T-helper 1 cell (primary cell): ENCODE results near the gene WDR11.
A peak's percentile ranks its signal among the peaks of the same experiment; 100 is the strongest.

ENCODE experiments used
- DNase-seq, 5 donors: peaks; one replicate each; pipeline ENCODE4 v3.0.0-alpha.2; 2012 to 2020
- total RNA-seq, 4 donors: gene quantifications; one replicate each; lab custom pipeline; 2026; lab: John Stamatoyannopoulos, UW

WDR11 gene, protein sequence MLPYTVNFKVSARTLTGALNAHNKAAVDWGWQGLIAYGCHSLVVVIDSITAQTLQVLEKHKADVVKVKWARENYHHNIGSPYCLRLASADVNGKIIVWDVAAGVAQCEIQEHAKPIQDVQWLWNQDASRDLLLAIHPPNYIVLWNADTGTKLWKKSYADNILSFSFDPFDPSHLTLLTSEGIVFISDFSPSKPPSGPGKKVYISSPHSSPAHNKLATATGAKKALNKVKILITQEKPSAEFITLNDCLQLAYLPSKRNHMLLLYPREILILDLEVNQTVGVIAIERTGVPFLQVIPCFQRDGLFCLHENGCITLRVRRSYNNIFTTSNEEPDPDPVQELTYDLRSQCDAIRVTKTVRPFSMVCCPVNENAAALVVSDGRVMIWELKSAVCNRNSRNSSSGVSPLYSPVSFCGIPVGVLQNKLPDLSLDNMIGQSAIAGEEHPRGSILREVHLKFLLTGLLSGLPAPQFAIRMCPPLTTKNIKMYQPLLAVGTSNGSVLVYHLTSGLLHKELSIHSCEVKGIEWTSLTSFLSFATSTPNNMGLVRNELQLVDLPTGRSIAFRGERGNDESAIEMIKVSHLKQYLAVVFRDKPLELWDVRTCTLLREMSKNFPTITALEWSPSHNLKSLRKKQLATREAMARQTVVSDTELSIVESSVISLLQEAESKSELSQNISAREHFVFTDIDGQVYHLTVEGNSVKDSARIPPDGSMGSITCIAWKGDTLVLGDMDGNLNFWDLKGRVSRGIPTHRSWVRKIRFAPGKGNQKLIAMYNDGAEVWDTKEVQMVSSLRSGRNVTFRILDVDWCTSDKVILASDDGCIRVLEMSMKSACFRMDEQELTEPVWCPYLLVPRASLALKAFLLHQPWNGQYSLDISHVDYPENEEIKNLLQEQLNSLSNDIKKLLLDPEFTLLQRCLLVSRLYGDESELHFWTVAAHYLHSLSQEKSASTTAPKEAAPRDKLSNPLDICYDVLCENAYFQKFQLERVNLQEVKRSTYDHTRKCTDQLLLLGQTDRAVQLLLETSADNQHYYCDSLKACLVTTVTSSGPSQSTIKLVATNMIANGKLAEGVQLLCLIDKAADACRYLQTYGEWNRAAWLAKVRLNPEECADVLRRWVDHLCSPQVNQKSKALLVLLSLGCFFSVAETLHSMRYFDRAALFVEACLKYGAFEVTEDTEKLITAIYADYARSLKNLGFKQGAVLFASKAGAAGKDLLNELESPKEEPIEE
- 33.1 to 66.1 (median 60.3) reads per million in 4 donors for total RNA-seq

DNA sequence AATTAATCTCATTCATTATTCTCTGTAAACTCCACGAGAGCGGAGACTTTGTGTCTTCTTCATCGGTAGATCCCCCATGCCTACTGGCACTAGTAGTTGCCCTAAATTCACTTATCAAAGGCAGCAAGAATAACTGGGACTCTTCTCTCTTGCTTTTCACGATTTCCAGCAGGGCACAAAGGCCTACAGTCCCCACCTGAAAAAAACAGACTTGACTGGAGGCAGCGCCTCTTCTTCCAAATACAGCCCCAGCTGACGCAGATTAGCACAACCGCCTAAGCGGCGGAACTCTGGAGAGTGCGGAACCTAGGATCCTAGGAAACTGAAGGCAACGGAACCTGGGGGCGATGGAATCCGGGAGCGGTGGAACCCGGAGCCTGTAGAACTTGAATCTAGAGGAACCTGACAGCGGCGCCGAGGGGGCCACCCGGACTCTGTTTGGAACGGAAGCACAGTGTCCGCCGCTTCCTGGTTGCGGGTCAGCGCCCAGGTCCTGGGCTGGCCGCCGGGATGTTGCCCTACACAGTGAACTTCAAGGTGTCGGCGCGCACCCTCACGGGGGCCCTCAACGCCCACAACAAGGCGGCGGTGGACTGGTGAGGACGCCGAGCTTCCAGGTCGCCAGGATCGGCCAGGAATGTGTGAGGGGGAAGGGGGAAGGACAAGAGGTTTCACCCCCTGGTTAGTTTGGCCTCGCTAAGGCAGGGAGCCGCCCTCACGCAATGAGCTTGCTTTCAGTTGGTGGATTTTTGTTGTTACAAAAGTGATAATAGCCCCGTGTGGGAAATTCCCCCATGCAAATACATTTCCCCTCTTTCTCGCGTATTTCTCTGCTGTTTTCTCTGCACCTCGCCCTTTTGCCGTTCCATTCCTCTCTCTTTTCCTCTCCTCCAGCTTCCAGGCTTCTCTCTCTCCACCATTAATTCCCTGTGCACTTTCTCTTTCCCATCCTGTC is at the start of gene WDR11:
TSS of gene WDR11 (plus strand) at position 452 of the 955 bp plus-strand sequence. CDS start at position 511, 59 bp downstream.
- DNase-seq = peak; percentile 13 to 82 (median 32)

- no peak for DNase-seq
These were observed 48.2 kb upstream of the WDR11 start for GRCh38 chr10:120802935-120803334.

- DNase-seq = no peak
These were observed 47.2 kb upstream of the WDR11 start for GRCh38 chr10:120803972-120804371.

- DNase-seq = no peak
These were observed 45.9 kb upstream of the WDR11 start for GRCh38 chr10:120805014-120805812.

DNA sequence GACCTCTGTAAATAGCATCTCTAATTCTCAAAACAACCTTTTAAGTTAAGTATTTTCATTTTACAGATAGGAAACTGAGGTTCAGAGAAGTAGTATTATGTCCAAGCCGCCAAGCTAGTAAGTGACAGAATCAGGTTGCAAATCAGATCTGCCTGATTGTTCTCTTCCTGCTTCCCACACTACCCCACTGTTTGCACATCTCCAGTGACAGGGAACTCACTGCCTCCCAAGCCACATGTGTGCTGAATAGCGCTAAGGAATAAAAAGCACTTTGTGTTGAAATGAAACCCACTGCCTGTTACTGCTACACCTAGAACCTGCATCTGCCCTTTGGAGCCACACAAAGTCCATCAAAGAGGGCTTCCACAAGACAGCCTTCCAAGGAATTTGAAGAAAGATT is 45.1 kb upstream of the WDR11 start:
- DNase-seq = no peak

DNA sequence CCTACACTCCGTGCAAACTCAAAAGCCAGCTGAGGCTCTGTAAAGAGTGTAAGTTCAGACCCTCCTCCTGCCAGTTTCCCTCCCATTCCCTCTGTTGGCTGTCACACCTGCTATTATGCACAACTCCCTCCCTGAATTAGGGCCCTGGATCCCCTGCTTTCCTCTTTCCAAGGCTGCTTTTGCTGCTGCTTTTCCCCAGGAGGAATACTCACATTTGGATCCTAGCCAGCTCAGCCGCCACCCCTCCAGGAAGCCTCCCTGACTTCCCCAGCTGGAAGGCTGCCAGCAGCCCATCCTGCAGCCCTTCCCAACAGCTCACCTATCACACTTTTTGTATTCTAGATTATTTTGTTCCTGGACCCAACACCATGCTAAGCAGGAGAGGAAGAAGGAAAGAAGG is 40.9 kb upstream of the WDR11 start:
- no peak for DNase-seq

GRCh38 chr10:120813085-120813484 is 38.1 kb upstream of the WDR11 start:
- DNase-seq = no peak

DNA sequence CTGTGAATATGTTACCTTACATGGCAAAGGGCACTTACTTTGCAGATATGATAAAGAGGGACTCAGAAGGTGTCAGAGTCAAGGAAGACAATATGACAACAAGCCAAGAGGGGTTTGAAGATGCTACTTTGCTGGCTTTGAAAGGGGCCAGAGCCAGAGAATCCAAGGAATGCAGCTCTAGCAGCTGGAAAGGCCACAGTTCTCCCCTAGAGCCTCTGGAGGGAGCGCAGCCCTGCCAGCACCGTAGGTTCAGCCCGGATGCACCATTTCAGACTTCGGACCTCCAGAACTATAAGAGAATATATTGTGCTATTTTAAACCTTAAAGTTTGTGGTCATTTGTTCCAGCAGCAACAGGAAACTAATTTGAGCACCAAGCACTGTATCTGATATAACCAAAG is 32.9 kb upstream of the WDR11 start:
- DNase-seq = no peak

GRCh38 chr10:120819366-120819765 is 31.8 kb upstream of the WDR11 start:
- no peak for DNase-seq

- no peak for DNase-seq
These were observed 27.9 kb upstream of the WDR11 start for GRCh38 chr10:120823266-120823665.

GRCh38 chr10:120824881-120825309 is 26.3 kb upstream of the WDR11 start:
- DNase-seq = peak in 1 of 5 donors; percentile 1

DNA sequence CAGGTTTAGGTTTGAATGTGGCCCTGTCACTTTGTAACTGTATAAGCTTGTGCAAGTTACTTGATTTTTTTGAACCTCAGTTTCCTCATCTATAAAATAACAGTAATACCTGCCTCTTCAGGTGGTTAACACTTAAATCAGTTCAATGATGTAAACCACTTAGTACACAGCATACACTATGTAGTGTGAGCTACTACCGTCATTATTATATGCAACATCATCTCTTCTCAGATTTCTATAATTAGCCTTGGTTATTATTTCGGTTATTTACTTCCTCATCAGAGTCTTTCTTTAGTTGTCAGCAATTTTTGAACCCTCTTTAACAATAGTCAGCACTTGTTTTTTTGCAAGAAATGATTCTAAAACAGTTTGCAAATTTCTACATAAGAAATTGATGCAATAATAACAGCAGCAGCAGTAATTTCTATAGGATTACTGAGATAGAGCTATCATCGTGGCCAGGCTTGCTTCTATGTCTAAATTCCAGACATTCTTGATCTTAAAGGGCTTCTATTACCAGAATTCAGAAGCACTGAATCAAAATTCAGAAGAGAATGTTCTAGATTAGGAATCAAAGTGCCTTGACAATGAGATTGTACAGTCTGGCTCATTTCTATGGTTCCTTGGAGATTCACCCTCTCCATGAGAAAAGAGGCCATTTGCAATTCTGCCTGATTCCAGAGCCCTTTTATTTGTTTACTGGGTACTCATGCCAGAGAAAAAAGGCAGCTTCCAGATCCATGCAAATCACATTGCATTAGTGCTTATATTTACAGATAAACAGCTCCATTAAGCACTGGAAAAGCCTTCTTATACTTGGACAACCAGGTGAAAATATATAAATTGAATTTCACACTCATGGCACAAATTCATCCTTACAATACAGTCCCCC is 25.0 kb upstream of the WDR11 start:
- DNase-seq = no peak

- DNase-seq = no peak
These were observed 23.8 kb upstream of the WDR11 start for GRCh38 chr10:120827251-120827875.

DNA sequence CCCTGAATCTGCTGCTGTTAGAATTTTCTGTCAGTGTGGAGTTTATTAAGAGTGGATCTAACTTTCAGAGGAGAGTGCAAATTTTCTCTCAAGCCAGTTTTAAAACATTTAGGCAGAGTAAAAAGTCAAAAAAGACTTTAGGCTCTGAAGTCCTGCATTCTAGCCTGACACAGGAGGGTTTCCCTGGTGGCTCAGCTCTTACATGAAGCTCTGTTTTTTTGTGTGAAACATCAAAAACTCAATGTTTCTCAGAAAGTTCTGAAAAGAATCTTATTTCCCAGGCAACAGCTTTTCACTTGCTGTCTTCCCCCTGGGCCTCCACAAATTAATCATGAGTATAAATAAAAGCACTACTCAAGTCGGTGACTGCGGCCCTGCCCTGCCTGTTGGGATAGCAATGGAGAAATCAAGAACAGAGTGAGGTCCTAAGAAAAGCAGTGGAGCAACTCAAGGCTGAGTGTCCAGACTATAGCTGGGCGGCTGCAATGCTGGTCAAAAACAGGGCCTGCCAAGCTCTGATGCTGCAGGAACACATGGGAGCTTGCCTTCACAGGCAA is 22.3 kb upstream of the WDR11 start:
- no peak for DNase-seq

DNA sequence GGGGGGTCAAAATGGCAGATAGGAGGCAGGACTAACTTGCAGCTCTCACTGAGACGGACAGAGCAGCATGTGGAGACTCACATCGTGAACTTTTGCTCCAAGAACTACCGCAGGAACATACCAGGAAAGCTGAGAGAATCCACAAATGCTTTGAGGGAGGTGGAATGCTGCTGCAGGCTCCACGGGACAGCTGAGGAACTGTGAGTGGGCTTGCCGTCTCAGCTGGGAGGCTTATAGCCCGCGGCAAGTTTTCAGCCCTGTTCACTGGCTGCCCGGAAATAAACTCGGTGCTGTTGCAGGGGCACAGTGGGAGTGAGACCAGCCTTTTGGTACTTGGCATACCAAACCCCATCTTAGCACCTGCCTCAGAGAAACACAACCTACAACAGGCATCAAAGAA is 19.1 kb upstream of the WDR11 start:
- no peak for DNase-seq

DNA sequence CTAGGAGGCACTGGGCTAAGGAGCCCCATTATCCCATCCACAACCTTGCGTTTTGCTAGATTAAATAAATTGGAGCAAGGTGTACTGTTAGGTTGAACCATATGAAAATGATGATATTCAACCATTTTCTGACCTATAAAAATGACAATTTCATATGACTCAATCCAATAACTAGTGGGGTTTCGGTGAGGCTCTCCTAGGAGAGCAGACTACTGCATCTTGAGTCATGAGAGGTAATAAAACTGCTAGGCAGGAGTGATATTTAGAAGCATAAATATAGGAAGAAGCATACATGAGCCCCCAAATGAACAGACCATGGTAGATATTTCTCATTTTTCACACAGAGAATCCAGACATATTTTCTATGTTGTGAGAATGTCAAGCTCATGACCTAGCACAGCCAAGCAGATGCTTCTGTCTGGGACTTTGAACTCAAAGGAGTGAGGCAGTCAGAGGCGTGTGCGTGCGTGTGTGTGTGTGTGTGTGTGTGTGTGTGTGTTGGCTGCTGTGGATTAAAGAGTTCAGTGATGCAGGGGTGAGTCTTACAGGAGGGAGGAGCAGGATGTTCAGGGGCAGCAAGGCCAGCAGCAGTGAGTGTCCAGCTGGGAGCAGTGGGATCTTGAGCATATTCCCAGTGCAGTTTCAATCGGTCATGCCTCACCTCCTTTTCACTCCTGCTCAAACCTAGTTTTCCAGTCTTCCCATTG is 17.8 kb upstream of the WDR11 start:
- no peak for DNase-seq

DNA sequence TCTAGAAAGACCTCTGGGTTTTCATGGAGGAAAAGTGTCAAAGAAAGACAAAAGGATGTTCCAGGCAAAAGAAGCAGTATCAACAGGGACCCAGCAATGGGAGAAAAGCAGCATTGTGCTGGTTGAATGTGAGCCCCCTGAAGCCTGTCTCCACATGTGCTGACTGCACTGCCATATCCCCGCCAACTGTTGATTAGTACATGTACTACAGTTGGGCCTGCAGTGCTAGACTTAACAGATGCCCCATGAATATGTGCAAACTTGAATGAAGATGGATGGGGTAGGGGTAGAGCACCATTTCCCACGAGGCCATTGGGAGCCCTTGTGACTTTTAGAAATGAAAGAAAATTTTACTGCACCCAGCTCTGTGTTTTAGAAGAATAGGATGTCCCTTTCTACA is 15.6 kb upstream of the WDR11 start:
- no peak for DNase-seq

DNA sequence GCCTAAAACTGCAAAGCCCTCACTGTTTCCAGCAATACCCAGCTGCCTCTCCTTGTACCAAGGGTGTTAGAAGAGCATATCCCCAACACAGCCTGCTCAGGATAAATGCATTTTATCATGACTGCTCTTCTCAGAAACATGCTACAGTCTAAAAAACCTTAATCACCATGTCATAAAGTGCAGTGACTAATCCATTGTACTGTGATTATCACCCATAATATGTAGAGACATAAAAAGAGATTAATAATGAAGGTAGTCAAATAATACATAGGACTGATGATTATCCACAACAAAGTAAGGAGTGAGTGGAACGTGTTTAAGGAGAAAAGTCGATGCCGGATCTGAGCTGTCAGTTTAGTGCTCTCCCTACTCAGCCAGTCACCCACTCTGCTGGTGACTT is 12.2 kb upstream of the WDR11 start:
- DNase-seq = no peak
